NCI-H1694 (cell line): ENCODE data around the gene IL34.

Experiments used
- DNase-seq: peaks from one replicate; lab custom pipeline; 2025; lab: John Stamatoyannopoulos, UW

The IL34 gene

GRCh38 chr16:70702624-70703023 lies 56.3 kb downstream of the IL34 start:
- no peak for DNase-seq

- peak; percentile 88 for DNase-seq
Measured at GRCh38 chr16:70703041-70703834, 56.9 kb downstream of the IL34 start.

- DNase-seq = no peak
Measured at GRCh38 chr16:70703835-70704381, 57.5 kb downstream of the IL34 start.

GRCh38 chr16:70704586-70704985 lies 58.2 kb downstream of the IL34 start:
- DNase-seq = no peak

GRCh38 chr16:70705056-70705455 lies 58.7 kb downstream of the IL34 start:
- DNase-seq = no peak

GRCh38 chr16:70706948-70707465 lies 60.6 kb downstream of the IL34 start:
- DNase-seq = no peak

- DNase-seq = no peak
Measured at GRCh38 chr16:70708366-70709246, 62.2 kb downstream of the IL34 start.

- DNase-seq = no peak
Measured at GRCh38 chr16:70709457-70709856, 63.1 kb downstream of the IL34 start.

GRCh38 chr16:70709942-70710341 lies 63.6 kb downstream of the IL34 start:
- DNase-seq = no peak
